Measurements from ENCODE around the gene PHLPP1.

Gene PHLPP1

GRCh38 chr18:62768558-62768943 is 53.2 kb downstream of the PHLPP1 start:
- Histone ChIP-seq H3K9ac (ENCODE audit: low read length in 5 of 5) (no peak overlapping the region), H3K27ac (ENCODE audit: low read depth, low read length) (no peak overlapping the region), H3K9me3 (ENCODE audit: control insufficient read depth in 5 of 5, low read length in 5 of 5) (no peaks in the 10 kb centered on the region), H3K4me1 (ENCODE audit: control insufficient read depth in 5 of 5, insufficient read depth in 5 of 5, low read length in 5 of 5) (peaks cover 0 to 7% (median 0%) of the 10 kb centered on the region in 5 donors), H3K36me3 (ENCODE audit: control insufficient read depth in 5 of 5, insufficient read depth in 5 of 5, low read length in 5 of 5) (no peaks in the 10 kb centered on the region), H3K27me3 (ENCODE audit: control insufficient read depth in 5 of 5, insufficient read depth in 4 of 5, low read length in 5 of 5) (no peaks in the 10 kb centered on the region), H3K4me3 (ENCODE audit: low read depth in 1 of 5, low read length in 5 of 5) (no peak overlapping the region)

- Histone ChIP-seq H3K36me3 (ENCODE audit: control insufficient read depth in 5 of 5, insufficient read depth in 5 of 5, low read length in 5 of 5) (no peaks in the 10 kb centered on the region), H3K9me3 (ENCODE audit: control insufficient read depth in 5 of 5, low read length in 5 of 5) (no peaks in the 10 kb centered on the region), H3K27me3 (ENCODE audit: control insufficient read depth in 5 of 5, insufficient read depth in 4 of 5, low read length in 5 of 5) (no peaks in the 10 kb centered on the region), H3K27ac (ENCODE audit: low read depth, low read length) (no peak overlapping the region), H3K9ac (ENCODE audit: low read length in 5 of 5) (no peak overlapping the region), H3K4me3 (ENCODE audit: low read depth in 1 of 5, low read length in 5 of 5) (no peak overlapping the region), H3K4me1 (ENCODE audit: control insufficient read depth in 5 of 5, insufficient read depth in 5 of 5, low read length in 5 of 5) (peaks cover 0 to 7% (median 0%) of the 10 kb centered on the region in 5 donors)
Measured at GRCh38 chr18:62769216-62769615, 53.9 kb downstream of the PHLPP1 start.

- H3K36me3 ChIP-seq (ENCODE audit: control insufficient read depth in 5 of 5, insufficient read depth in 5 of 5, low read length in 5 of 5): no peaks in the 10 kb centered on the region
- peaks cover 0 to 7% (median 0%) of the 10 kb centered on the region in 5 donors for H3K4me1 ChIP-seq (ENCODE audit: control insufficient read depth in 5 of 5, insufficient read depth in 5 of 5, low read length in 5 of 5)
Measured at GRCh38 chr18:62771494-62772270, 56.3 kb downstream of the PHLPP1 start.

GRCh38 chr18:62772860-62773584 is 57.7 kb downstream of the PHLPP1 start:
- no peak overlapping the region for H3K4me3 ChIP-seq (ENCODE audit: low read depth in 1 of 5, low read length in 5 of 5)
- H3K36me3 ChIP-seq (ENCODE audit: control insufficient read depth in 5 of 5, insufficient read depth in 5 of 5, low read length in 5 of 5): no peaks in the 10 kb centered on the region
- no peaks in the 10 kb centered on the region for H3K9me3 ChIP-seq (ENCODE audit: control insufficient read depth in 5 of 5, low read length in 5 of 5)
- H3K27ac ChIP-seq (ENCODE audit: low read depth, low read length): no peak overlapping the region
- no peaks in the 10 kb centered on the region for H3K27me3 ChIP-seq (ENCODE audit: control insufficient read depth in 5 of 5, insufficient read depth in 4 of 5, low read length in 5 of 5)
- peaks cover 0 to 4% (median 0%) of the 10 kb centered on the region in 5 donors for H3K4me1 ChIP-seq (ENCODE audit: control insufficient read depth in 5 of 5, insufficient read depth in 5 of 5, low read length in 5 of 5)
- no peak overlapping the region for H3K9ac ChIP-seq (ENCODE audit: low read length in 5 of 5)

More at GRCh38 chr18:62771494-62772270, 56.3 kb downstream of the PHLPP1 start:
- Histone ChIP-seq H3K27me3 (ENCODE audit: control insufficient read depth in 5 of 5, insufficient read depth in 4 of 5, low read length in 5 of 5) (no peaks in the 10 kb centered on the region), H3K9ac (ENCODE audit: low read length in 5 of 5) (no peak overlapping the region), H3K9me3 (ENCODE audit: control insufficient read depth in 5 of 5, low read length in 5 of 5) (no peaks in the 10 kb centered on the region), H3K4me3 (ENCODE audit: low read depth in 1 of 5, low read length in 5 of 5) (no peak overlapping the region), H3K27ac (ENCODE audit: low read depth, low read length) (no peak overlapping the region)

GRCh38 chr18:62773691-62774090 is 58.4 kb downstream of the PHLPP1 start:
- H3K27me3 ChIP-seq (ENCODE audit: control insufficient read depth in 5 of 5, insufficient read depth in 4 of 5, low read length in 5 of 5): no peaks in the 10 kb centered on the region
- no peak overlapping the region for H3K4me3 ChIP-seq (ENCODE audit: low read depth in 1 of 5, low read length in 5 of 5)
- H3K27ac ChIP-seq (ENCODE audit: low read depth, low read length): no peak overlapping the region
- H3K4me1 ChIP-seq (ENCODE audit: control insufficient read depth in 5 of 5, insufficient read depth in 5 of 5, low read length in 5 of 5): no peaks in the 10 kb centered on the region
- H3K36me3 ChIP-seq (ENCODE audit: control insufficient read depth in 5 of 5, insufficient read depth in 5 of 5, low read length in 5 of 5): no peaks in the 10 kb centered on the region
- H3K9ac ChIP-seq (ENCODE audit: low read length in 5 of 5): no peak overlapping the region
- no peaks in the 10 kb centered on the region for H3K9me3 ChIP-seq (ENCODE audit: control insufficient read depth in 5 of 5, low read length in 5 of 5)

GRCh38 chr18:62776024-62776570 is 60.8 kb downstream of the PHLPP1 start:
- Histone ChIP-seq H3K36me3 (ENCODE audit: control insufficient read depth in 5 of 5, insufficient read depth in 5 of 5, low read length in 5 of 5) (no peaks in the 10 kb centered on the region), H3K4me1 (ENCODE audit: control insufficient read depth in 5 of 5, insufficient read depth in 5 of 5, low read length in 5 of 5) (peaks cover 0 to 13% (median 5%) of the 10 kb centered on the region in 5 donors), H3K4me3 (ENCODE audit: low read depth in 1 of 5, low read length in 5 of 5) (no peak overlapping the region), H3K9me3 (ENCODE audit: control insufficient read depth in 5 of 5, low read length in 5 of 5) (no peaks in the 10 kb centered on the region), H3K27me3 (ENCODE audit: control insufficient read depth in 5 of 5, insufficient read depth in 4 of 5, low read length in 5 of 5) (no peaks in the 10 kb centered on the region), H3K9ac (ENCODE audit: low read length in 5 of 5) (no peak overlapping the region), H3K27ac (ENCODE audit: low read depth, low read length) (no peak overlapping the region)

- Histone ChIP-seq H3K9ac (ENCODE audit: low read length in 5 of 5) (no peak overlapping the region), H3K4me1 (ENCODE audit: control insufficient read depth in 5 of 5, insufficient read depth in 5 of 5, low read length in 5 of 5) (peaks cover 2 to 16% (median 5%) of the 10 kb centered on the region in 5 donors), H3K4me3 (ENCODE audit: low read depth in 1 of 5, low read length in 5 of 5) (no peak overlapping the region), H3K27me3 (ENCODE audit: control insufficient read depth in 5 of 5, insufficient read depth in 4 of 5, low read length in 5 of 5) (no peaks in the 10 kb centered on the region), H3K36me3 (ENCODE audit: control insufficient read depth in 5 of 5, insufficient read depth in 5 of 5, low read length in 5 of 5) (no peaks in the 10 kb centered on the region), H3K27ac (ENCODE audit: low read depth, low read length) (no peak overlapping the region), H3K9me3 (ENCODE audit: control insufficient read depth in 5 of 5, low read length in 5 of 5) (no peaks in the 10 kb centered on the region)
Measured at GRCh38 chr18:62777814-62778213, 62.5 kb downstream of the PHLPP1 start.

GRCh38 chr18:62778976-62779869 is 63.9 kb downstream of the PHLPP1 start:
- H3K9ac ChIP-seq (ENCODE audit: low read length in 5 of 5): no peak overlapping the region
- H3K4me1 ChIP-seq (ENCODE audit: control insufficient read depth in 5 of 5, insufficient read depth in 5 of 5, low read length in 5 of 5): peaks cover 2 to 16% (median 5%) of the 10 kb centered on the region in 5 donors
- no peaks in the 10 kb centered on the region for H3K27me3 ChIP-seq (ENCODE audit: control insufficient read depth in 5 of 5, insufficient read depth in 4 of 5, low read length in 5 of 5)
- H3K9me3 ChIP-seq (ENCODE audit: control insufficient read depth in 5 of 5, low read length in 5 of 5): no peaks in the 10 kb centered on the region
- no peak overlapping the region for H3K4me3 ChIP-seq (ENCODE audit: low read depth in 1 of 5, low read length in 5 of 5)
- H3K36me3 ChIP-seq (ENCODE audit: control insufficient read depth in 5 of 5, insufficient read depth in 5 of 5, low read length in 5 of 5): no peaks in the 10 kb centered on the region
- H3K27ac ChIP-seq (ENCODE audit: low read depth, low read length): peak overlapping the region; percentile 21

GRCh38 chr18:62781262-62781661 is 65.9 kb downstream of the PHLPP1 start:
- Histone ChIP-seq H3K9me3 (ENCODE audit: control insufficient read depth in 5 of 5, low read length in 5 of 5) (no peaks in the 10 kb centered on the region), H3K27me3 (ENCODE audit: control insufficient read depth in 5 of 5, insufficient read depth in 4 of 5, low read length in 5 of 5) (no peaks in the 10 kb centered on the region), H3K36me3 (ENCODE audit: control insufficient read depth in 5 of 5, insufficient read depth in 5 of 5, low read length in 5 of 5) (no peaks in the 10 kb centered on the region), H3K27ac (ENCODE audit: low read depth, low read length) (no peak overlapping the region), H3K4me3 (ENCODE audit: low read depth in 1 of 5, low read length in 5 of 5) (no peak overlapping the region), H3K4me1 (ENCODE audit: control insufficient read depth in 5 of 5, insufficient read depth in 5 of 5, low read length in 5 of 5) (peaks cover 2 to 24% (median 5%) of the 10 kb centered on the region in 5 donors), H3K9ac (ENCODE audit: low read length in 5 of 5) (no peak overlapping the region)

Measured in subcutaneous abdominal adipose tissue (tissue), 5 donors.